GM18517 (cell line): ENCODE data around the gene TMEM45B.
"Not testable (repeated sequence)": the region's sequence is repeated elsewhere in the genome, so short reads cannot be mapped to it uniquely, and the experiment has no call there.

ENCODE experiments used
- ATAC-seq: cut with Tn5 transposase; IDR thresholded peaks from one replicate; pipeline ENCODE4 v1.9.1; 2021; ENCODE audit warnings: mild to moderate bottlenecking, moderate library complexity; ENCODE audit not compliant: unreplicated experiment

Gene TMEM45B

DNA sequence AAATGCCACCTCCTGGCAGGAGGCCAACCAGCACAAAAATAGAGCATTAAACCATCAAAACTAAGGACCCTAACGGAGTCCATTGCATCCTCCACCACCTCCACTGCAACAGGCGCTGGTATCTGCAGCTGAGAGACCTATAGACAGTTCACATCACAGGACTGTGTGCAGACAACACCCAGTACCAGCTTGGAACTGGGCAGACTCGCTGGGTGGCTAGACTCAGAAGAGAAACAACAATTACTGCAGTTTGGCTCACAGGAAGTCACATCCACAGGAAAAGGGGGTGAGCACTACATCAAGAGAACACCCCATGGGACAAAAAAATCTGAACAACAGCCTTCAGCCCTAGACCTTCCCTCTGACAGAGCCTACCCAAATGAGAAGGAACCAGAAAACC is 11.6 kb upstream of the TMEM45B start:
- no peak for ATAC-seq

DNA sequence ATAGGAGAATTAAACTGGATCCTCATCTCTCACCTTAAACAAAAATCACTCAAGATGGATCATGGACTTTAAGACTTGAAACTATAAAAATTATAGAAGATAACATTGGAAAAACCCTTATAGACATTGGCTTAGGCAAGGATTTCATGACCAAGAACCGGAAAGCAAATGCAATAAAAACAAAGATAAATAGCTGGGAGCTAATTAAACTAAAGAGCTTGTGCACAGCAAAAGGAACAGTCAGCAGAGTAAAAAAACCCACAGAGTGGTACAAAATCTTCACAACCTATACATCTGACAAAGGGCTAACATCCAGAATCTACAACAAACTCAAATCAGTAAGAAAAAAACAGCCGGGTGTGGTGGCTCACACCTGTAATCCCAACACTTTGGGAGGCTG is 7.4 kb upstream of the TMEM45B start:
- ATAC-seq: not testable (repeated sequence)

DNA sequence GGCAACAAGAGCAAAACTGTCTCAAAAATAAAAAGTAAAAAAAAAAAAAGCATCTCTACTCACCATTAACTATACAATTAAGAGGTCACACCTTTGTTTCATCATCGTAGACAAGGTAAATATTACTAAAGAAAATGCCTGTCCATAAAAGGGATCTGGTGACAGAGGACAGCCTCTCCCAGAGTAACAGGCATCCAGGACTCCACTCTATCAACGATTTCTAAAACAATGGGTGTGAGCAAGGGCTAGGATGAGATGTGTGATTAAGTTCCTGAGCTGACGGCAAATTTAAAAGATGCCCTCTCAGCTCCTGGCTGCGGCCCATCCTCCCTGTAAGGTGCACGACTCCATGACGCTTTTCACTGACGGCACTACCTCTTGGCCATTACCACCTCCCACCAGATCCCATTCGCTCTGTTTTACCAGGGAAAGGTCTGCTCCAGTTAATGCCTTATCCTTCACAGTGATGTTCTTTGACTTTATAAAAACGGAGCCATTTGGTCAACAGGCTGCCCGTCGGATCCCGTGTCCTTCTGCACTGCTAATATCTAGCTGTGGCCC is 2.3 kb upstream of the TMEM45B start:
- ATAC-seq: no peak

DNA sequence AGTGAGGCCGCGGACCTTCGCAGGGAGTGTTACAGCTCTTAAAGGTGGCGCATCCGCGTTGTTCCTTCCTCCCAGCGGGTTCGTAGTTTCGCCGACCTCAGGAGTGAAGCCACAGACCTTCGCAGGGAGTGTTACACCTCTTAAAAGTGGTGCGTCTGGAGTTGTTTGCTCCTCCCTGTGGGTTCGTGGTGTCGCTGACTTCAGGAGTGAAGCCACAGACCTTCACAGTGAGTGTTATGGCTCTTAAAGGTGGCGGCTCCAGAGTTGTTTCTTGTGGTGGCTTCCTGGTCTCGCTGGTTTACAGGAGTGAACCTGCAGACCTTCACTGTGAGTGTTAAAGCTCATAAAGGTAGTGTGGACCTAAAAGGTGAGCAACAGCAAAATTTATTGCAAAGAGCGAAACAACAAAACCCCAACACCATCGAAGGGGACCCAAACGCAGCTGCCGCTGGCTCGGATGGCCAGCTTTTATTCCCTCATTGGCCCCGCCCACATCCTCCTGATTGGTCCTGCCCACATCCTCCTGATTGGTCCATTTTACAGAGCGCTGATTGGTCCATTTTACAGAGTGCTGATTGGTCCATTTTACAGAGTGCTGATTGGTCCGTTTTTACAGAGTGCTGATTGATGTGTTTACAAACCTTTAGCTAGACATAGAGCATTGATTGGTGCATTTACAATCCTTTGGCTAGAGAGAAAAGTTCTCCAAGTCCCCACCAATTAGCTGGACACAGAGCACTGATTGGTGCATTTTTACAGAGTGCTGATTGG is 1.2 kb upstream of the TMEM45B start:
- ATAC-seq: no peak

DNA sequence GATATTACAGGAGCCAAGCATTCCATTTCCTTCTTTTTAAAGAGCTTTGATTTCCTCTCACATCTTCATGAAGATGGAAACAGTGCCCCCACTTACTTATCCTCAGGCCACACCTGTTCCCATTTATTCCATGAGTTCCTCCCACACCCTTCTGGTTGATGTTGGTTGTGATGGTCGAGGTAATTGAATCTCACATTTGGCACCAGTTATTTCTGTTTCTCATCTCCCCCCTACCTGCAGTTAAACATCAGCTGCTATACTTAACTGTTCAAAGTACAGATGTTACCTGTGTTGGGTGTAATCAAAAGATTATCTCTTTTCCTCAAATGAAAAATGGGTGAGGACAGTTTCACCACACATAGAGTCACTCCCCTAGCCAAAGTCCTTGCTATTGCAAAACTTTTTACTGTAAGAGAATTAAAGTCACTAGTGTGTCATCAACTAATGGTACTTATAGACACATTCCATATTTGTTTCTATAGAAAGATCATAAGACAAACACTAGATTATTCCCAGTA is 1.9 kb downstream of the TMEM45B start:
- no peak for ATAC-seq

DNA sequence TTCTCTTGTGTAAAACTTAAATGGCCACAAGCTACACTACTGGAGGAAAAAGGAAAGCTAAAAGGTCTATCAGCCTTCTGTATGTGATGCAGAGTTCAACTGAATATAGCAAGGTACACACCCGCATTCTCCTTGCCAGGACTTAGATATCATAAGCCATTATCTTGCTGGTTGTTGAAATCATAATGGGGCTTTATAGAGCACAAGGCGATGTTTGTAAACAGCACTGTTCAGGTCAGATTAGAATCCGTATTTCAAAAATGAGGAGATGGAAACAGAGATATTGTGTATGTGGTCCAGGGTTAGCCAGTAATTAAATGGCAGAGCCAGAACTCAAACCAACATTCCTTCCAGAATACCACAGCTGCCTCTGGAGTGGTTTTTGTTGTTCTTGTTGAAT is 2.6 kb downstream of the TMEM45B start:
- ATAC-seq: not testable (repeated sequence)

DNA sequence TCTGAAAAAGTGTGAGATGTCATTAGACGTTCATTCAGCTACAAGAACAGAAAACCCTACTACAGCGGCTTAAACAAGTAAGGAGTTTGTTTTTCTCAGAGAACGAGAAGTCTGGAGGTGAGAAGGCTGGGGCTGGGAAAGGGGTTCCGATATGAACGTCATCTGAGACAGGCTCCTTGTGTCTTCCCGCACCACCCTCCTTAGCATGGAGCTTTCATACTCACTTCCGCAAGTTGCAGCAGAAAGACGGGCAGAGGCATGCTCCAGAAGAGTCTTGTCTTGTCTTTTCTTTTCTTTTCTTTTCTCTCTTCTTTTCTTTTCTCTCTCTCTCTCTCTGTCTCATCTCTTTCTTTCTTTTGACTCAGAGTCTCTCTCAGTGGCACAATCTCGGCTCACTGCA is 3.6 kb downstream of the TMEM45B start:
- no peak for ATAC-seq

DNA sequence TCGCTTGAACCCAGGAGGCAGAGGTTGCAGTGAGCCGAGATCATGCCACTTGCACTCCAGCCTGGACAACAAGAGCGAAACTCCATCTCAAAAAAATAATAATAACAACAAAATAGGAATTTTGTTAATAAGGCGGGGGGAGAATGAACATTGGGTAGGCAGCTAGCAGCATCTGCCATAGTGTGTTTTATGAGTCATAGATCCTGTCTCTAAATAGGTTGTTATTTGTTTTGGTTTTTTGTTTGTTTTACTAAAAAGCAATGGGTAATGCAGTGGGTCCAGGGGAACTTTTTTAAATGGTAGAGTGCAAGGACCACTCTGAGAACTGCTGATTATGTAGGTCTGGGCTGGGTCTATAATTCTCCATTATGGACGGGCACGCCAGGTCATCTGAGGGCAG is 4.6 kb downstream of the TMEM45B start:
- ATAC-seq: not testable (repeated sequence)

DNA sequence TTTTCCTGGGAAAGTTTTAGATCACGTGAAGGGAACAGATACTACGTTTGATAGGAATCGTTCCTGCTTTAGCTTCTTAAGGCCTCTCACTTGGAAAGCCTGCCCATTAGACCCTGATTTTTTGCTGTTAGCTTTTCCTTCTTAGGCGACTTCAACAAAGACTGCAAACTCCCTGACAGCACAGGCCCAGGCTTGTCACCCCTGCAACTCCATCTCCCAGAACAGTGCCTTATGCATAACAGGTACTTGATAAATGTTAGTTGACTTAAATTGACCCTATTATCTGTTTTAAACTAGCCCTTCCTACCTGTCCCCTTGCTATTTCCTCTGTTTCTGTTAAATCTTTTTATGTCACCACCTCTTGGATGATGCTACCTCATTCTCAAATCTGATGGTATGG is 7.6 kb downstream of the TMEM45B start:
- not testable (repeated sequence) for ATAC-seq

DNA sequence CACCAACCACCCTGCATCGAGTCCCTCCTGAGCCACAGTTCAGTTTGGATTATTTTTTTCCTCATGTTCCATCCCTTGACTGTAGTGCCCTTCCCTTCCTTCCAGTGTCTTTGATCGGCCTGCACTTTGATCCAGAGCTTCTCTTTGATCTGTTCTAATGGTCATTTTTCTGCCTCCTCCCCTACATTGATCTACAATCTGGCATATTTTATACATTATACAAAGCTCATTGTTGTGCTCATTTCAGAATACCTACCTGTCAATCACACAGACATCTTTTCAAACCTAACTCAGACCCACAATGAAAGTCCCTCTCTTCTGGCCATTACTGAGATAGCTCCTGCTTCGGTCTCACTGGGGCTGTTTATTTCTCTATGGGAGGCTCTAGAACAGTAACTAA is 8.2 kb downstream of the TMEM45B start:
- ATAC-seq: not testable (repeated sequence)

DNA sequence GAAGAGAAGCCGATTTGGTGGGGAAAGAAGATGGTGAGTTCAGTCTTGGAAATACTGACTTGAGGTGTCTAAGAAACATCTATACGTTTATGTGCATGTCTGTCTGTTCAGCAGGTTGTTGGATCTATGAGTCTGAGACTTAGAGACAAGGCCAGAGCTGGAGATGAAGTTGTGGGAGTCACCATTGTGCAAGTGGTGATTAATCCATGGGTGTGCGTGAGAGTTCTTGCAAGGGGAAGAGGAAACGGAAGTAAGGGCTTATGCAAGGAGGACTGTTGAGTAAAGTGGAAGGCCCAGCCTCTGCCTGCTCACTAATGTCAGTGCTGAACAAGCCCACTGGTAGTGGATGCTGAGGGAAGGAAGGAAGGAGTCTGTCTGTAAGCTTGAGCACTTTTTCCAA is 9.7 kb downstream of the TMEM45B start:
- ATAC-seq: no peak

DNA sequence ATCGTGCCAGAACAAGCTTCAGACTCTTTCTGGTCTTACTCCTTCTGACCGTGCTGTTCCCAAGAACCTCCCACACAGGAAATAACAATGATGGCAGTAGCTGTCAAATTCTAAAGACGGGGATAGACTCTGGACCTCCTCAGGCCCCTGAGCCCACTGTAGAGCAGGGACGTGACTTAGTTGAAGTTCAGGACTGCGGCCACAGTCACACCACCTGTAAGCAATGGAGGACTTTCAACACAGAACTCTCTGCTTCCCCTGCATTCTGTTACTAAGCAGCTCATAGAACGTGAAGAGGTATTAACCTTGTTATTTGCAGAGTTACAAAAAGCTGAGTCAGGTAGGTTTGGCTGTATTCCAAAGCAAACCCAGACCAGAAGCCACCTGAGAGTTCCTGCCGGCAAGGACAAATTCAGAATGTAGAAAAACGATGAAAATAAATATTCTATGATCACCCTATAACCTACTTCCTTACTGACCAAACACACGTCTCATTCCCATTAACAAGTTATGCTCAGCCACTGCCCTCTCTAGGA is 12.7 kb downstream of the TMEM45B start:
- no peak for ATAC-seq

DNA sequence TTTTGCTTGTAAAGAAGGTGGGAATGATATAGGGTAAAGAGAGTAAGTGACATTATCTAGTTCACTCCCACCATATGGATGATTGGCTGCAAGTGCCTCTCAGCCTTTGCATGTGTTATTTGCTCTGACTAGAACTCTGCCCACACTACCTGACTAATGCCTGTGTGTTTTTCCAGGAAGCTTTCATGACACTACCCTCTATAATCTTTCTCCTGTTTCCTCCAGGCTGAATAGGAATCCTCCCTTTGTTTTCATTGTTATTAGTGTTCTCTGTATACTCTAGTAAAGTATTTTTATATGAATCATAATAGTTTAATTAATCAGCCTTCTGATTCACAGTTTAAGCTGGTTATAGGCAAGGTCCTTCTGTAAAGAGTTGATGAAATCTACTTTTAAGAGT is 13.8 kb downstream of the TMEM45B start:
- ATAC-seq: not testable (repeated sequence)

DNA sequence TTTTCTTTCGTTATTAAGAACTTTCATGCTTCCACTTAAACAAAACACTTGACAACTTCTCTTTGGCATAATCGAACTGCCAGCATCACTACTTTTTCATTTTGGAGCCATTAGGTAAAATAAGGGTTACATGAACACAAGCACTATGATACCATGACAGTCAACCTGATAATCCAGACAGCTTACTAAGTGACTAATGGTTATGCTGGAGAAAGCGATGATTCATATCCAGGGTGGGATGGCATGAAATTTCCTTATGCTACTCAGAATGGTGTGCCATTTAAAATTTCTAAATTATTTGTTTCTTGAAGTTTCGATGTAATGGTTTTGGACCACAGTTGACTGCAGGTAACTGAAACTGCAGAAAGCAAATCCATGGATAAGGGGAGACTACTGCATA is 15.6 kb downstream of the TMEM45B start:
- not testable (repeated sequence) for ATAC-seq

DNA sequence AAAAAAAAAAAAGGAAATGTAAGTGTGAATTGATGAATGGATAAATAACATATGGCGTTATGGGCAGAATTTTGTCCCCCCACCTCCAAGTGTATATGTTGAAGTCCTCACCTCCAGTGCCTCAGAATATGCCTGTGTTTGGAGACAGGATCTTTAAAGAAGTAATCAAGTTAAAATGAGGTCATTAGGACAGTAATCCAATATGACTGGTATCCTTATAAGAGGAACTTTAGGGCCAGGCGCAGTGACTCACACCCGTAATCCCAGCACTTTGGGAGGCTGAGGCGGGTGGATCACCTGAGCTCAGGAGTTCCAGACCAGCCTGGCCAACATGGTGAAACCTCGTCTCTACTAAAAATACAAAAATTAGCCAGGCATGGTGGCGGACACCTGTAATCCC is 17.6 kb downstream of the TMEM45B start:
- ATAC-seq: not testable (repeated sequence)

DNA sequence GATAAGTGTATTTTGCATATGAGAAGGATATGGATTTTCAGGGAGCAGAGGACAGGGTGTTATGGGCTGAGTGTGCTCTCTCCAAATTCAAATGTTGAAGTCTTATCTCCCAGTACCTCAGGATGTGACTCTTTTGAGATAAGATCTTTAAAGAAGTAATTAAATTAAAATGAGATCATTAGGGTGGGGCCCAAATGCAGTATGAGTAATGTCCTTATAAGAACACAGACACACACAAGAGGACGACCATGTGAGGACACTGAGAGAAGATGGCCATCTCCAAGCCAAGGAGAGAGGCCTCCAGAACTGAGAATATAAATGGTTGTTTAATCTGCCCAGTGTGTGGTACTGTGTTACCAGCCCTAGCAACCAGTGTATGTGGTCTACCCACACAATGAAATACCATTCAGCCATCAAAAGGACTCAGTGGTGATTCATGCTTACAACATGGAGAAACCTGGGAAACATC is 20.8 kb downstream of the TMEM45B start:
- not testable (repeated sequence) for ATAC-seq

DNA sequence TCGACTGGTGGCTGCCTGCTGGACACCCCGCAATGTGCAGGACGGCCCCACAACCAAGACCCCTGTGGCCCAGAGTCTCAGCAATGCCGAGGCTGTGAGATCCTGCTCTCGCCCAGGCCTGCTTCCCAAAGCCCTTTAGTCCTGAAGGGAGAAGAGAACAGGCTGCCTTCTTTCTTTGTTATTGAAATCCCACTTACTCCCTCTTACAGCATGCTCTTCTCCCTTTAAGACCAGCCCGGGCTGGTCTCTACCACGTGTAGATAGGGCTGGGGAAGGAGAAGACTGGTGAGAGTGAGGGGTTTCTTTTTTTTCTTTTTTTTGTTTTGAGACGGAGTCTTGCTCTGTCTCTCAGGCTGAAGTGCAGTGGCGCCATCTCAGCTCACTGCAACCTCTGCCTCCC is 21.3 kb downstream of the TMEM45B start:
- ATAC-seq: no peak

DNA sequence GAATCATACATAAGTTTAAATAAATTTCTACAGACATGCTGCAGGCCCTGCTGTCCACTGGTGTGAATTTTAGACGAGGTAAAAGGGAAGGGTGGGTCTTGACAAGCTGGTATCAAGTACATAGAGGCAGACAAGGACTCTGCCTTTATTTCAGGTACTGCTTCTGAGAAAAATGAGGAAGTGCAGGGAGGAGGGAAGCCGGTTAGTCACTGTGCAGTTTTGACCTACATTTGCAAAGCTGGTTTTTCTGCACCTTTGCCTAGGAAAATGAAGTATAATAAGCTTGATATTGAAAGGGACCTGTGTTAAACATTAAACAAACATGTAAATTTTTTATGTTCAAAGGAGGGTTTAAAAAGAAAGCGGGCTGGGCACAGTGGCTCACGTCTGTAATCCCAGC is 24.6 kb downstream of the TMEM45B start:
- no peak for ATAC-seq

DNA sequence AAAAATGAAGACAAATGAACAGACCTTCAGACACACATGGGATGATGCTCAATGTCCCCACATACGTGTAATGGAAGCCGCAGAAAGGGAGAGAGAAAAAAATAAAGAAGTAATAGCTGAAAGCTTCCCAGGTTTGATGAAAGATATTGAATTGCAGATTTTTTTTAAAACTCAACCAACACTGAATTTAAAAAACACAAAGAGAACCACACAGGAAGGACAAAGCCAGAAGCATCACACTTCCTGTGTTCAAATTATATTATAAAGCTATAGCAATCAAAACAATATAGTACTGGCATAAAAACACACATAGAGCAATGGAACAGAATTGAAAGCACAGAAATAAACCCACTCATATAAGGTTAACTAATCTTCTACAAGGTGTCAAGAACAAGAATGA is 26.5 kb downstream of the TMEM45B start:
- ATAC-seq: no peak

DNA sequence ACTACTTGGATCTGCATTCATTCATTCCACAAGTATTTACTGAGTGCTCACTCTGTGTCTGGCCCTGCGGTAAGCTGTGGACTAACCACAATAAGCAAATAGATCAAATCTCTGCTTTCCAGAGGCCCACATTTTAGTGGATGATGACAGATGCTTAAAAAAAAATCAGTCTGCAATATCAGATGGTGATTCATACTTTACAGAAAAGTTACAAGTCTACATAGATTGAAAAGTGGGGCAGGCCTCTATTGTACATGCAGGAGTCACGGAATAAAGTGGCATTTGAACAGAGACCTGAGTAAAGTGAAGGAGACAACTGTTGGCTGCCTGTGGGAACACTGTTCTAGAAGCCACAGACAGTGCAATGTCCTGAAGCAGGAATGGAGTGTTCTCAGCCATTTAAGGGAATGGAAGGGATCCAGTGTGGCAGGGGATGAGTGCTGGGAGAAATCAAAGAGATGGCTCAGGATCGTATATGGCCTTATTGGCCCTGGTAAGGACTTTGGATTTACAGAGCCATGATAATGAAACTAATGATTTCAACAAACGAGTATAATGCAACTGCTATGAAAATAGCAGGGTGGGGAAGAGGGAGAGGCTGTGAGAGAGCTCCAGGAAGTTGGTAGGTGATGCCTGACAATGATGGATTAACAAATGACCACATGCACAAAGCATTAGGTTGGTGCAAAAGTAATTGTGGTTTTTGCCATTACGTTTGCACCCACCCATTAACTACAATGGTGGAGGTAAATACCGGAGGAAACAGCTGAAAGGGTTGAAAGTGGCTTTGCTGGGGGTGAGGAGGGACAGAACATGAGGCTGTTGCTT is 31.1 kb downstream of the TMEM45B start:
- ATAC-seq: no peak

DNA sequence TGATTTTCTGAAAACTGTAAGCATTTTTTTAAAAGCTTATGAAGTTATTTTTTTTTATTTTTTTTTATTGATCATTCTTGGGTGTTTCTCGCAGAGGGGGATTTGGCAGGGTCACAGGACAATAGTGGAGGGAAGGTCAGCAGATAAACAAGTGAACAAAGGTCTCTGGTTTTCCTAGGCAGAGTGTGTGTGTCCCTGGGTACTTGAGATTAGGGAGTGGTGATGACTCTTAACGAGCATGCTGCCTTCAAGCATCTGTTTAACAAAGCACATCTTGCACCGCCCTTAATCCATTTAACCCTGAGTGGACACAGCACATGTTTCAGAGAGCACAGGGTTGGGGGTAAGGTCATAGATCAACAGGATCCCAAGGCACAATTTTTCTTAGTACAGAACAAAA is 31.7 kb downstream of the TMEM45B start:
- ATAC-seq: not testable (repeated sequence)
